Activated CD4-positive, alpha-beta T cell treated with anti-CD3 and anti-CD28 coated beads for 4 hours (primary cell): ENCODE measurements around the gene MYBPC3.

Source experiments
- DNase-seq, 2 donors: peaks; one replicate each; pipeline ENCODE4 v3.0.0-alpha.2; 2020

The MYBPC3 gene

DNA sequence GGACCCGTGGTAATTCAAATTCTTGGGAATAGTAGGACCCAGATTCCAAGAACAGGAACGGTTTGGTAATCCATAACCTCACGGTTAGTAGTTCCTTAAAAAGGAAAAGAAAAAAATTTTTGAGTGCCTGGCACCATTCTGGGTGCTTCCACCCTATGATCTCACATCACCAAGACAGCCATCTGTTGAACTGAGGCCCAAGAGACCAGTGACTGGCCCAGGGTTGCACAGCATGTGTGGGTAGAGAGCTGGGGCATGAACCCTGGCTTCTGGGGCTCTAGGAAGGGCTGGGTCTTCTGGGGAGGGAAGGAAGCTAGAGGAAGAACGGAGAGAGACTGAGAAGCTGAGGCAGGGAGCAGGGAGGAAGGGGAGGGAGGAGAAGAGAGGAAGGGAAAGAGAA lies 30.6 kb upstream of the MYBPC3 start:
- no peak for DNase-seq

GRCh38 chr11:47380078-47380477 lies 27.6 kb upstream of the MYBPC3 start:
- no peak for DNase-seq

DNA sequence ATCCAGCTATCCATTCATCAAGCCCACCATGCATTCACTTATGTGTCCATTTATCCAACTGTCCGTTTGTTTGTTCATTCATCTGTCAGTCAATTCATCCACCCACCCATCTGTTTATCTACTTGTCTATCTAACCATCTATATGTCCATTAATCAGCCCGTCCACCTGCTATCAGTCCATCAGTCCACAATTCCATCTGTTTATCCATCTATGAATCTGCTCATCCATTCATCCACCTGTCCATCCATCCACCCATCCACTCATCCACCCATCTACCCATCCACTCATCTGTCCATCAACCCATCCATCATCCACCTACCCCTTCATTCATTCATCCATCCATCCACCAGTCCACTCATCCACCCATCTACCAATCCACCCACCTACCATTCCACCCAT lies 26.8 kb upstream of the MYBPC3 start:
- no peak for DNase-seq

DNA sequence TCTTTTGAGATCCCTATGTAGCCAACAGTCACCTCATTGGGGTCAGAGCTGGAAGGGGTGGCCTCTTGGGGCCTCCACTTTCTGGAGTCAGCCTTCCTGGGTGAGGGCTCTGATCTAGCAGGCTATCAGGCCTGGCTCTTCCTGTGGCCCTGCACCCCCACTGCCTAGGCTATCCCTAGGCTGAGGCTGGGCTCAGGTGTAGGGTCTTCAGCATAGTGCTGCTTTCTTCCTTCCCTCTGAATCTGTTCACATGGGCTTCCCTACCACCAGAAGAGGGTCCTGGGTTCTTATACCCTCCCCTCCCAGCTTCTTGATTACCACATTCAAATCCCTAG lies 26.3 kb upstream of the MYBPC3 start:
- DNase-seq: no peak

DNA sequence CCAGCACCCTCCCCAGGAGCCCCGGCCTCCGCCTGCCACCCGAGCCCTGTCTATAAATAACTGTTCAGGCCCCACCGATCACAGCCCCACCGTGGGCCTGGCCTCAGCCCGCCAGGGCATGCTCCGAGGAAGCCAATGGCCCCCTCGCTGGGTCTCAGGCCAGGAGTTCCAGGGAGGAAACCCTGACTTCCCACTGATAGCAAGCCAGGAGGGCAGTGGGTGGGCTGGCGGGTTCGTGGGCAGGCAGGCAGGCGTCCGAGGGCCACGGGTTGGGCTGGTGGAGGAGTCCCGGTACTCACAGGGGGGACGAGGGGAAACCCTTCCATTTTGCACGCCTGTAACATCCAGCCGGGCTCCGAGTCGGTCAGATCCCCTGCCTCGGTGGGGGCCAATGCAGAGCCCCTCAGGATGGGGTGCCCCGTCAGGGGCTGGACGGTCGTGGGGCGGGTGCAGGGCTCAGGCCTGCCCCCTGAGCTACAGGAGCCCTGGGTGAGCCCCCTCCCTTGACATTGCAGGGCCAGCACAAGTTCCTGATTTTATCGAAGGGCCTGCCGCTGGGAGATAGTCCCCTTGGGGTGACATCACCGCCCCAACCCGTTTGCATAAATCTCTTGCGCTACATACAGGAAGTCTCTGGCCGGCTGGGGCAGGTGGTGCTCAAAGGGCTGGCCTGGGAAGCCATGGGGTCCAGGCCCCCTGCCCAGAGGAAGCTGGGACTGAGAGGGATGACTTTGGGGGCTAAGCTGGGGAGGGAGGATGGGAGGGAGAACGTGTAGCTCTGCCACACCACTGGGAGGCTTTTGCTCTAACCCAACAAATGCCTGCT lies 25.7 kb upstream of the MYBPC3 start, which contains the start of gene SPI1:
Gene SPI1 (minus strand): TSS at position 538 of the 826 bp plus-strand sequence. CDS start 194 bp downstream, at position 344.
- DNase-seq: no peak

DNA sequence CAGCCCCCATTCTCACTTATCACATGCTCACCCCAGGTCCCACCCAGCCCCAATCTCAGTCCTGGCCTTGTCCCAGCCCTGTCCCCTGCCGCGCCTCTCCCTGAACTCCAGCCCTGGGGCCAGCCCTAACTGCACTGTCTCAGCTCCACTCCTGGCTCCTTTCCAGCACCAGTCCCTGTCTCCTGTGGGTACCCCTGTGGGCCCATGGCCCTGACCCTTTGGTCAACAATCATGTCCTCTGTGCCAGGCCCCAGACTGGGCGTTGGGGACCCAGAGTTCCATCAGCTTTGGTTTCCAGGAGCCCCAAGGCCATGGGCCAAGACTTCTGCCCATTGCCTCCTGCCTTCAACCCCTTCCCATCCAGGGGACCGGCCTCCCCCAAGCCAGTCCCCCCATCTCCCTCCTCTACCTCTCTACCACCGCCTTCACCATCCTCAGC lies 25.1 kb upstream of the MYBPC3 start:
- no peak for DNase-seq

- no peak for DNase-seq
These were observed 24.2 kb upstream of the MYBPC3 start for GRCh38 chr11:47376525-47377371.

GRCh38 chr11:47376107-47376524 lies 23.6 kb upstream of the MYBPC3 start:
- no peak for DNase-seq

GRCh38 chr11:47375546-47376085 lies 23.1 kb upstream of the MYBPC3 start:
- no peak for DNase-seq

- no peak for DNase-seq
These were observed 22.5 kb upstream of the MYBPC3 start for GRCh38 chr11:47375020-47375419.

DNA sequence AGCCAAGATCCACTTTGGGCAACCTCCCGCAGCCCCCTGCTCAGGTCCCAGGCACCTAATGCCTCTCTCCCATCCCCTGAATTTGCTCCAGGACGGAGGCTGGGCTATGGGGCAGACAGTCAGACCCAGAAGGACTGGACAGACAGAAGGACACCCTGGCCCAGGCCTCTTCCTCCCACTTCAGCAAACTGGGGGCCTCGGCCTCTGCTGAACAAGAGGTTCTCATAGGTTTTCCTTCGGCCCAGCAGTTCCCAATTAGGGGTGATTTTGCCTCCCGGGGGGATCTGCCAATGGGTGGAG lies 22.2 kb upstream of the MYBPC3 start:
- no peak for DNase-seq

- peak; percentile 83 for DNase-seq
These were observed 21.6 kb upstream of the MYBPC3 start for GRCh38 chr11:47373876-47374719.

- DNase-seq: no peak
These were observed 19.9 kb upstream of the MYBPC3 start for GRCh38 chr11:47372422-47372821.

DNA sequence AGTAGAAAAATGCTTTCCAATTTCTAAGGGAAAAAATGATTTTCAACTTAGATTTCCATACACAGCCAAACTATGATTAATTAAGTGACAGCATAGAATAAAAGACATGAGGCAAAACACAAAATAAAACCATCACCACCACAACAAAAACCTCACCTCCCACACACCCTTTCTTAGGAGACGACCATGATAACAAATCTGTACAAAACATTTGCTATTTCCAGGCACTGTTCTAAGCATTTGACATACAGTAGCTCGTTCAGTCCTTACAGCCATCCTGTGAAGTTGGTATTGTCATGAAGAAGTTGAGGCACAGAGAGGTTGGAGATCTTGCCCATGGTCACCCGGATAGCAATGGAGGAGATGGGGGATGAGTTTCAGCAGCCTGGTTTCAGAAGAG lies 17.2 kb upstream of the MYBPC3 start:
- no peak for DNase-seq

DNA sequence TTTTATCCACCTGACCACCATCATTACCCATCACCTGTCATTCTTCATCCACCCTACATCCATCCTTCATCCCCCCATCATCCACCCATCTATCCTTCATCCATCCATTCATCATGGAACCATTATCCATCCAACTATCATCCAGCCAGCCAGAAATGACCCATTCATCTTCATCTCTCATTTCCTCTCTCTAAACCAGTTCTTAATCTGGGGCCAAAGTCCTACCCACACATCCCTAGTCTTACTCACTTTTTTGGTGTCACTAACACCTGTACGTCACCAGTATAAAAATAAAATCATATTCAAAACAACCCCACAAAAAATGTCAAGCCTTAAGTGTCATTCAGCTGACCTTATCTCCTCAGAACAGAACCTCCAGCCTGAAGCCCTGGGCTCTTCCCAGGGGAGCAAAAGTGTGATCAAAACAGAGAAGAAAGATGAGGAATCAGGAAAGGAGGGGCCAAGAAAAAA lies 13.6 kb upstream of the MYBPC3 start:
- DNase-seq: no peak

- DNase-seq: no peak
These were observed 8.9 kb upstream of the MYBPC3 start for GRCh38 chr11:47361419-47361818.

GRCh38 chr11:47360341-47360740 lies 7.8 kb upstream of the MYBPC3 start:
- DNase-seq: no peak

DNA sequence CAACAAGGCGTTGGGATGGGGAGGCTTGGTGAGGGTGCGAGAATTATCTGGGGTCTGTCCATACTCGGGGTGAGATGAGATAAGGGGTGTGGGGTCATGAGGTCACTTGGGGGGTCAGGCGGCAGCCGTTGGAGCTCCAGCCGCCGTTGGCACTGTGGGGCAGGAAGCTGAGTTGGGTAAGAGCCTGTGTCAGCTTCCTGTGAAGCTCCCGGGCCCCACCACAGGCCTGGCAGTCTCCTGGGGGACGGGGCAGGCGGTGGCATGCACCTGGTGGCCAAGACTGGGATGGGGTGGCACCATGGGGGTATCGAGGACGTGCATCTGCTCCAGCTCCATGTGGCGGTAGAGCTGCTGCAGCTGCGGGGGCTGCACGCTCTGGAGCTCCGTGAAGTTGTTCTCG lies 7.1 kb upstream of the MYBPC3 start:
- DNase-seq: no peak

DNA sequence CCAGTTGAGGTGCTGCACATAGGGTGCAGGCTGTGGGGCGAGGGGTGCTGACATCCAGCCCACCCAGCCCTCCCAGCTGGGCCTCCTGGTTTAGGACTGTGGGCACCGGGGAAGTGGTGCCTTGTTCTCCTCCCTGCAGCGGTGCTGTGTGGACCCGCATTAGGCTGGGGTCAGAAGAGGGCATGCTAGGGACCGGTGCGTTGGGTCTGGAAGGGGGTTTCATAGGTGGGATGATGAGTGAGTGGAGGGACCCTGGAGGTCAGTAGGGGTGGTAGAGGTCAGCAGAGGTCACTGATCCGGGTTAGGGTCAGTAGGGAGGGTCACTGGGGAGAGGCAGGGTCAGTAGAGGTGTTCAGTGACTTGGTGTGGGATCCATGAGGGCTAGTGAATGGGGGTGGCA lies 6.7 kb upstream of the MYBPC3 start:
- DNase-seq: no peak

GRCh38 chr11:47358731-47359051 lies 6.2 kb upstream of the MYBPC3 start:
- DNase-seq: no peak

- no peak for DNase-seq
These were observed 5.7 kb upstream of the MYBPC3 start for GRCh38 chr11:47357985-47358730.

GRCh38 chr11:47356998-47357329 lies 4.5 kb upstream of the MYBPC3 start:
- no peak for DNase-seq
